Loucy (cell line): ENCODE data around the gene PAQR6.

ENCODE experiments used
- H2AFZ ChIP-seq: fragments of 200-600 bp; sonication (generic); 2 replicates; pipeline ENCODE4 v1.6.0; 2016; ENCODE audit warnings: antibody characterized with exemption, mild to moderate bottlenecking, low read length, moderate library complexity
- H3F3A ChIP-seq: fragments of 200-600 bp; 2 replicates; pipeline ENCODE4 v1.6.0; 2016; ENCODE audit warnings: antibody characterized with exemption, low read depth, mild to moderate bottlenecking
- H3K27me3 ChIP-seq: fragments of 200-600 bp; sonication (generic); 2 replicates; pipeline ENCODE4 v1.6.1; 2014; ENCODE audit warnings: low read length, mild to moderate bottlenecking; ENCODE audit not compliant: insufficient read depth, poor library complexity, severe bottlenecking
- H3K36me3 ChIP-seq: fragments of 200-600 bp; sonication (generic); 2 replicates; pipeline ENCODE4 v1.6.1; 2016; ENCODE audit warnings: low read length; ENCODE audit not compliant: insufficient read depth
- H3K4me1 ChIP-seq: fragments of 200-600 bp; sonication (generic); 2 replicates; pipeline ENCODE4 v1.5.1; 2014; ENCODE audit warnings: low read length, mild to moderate bottlenecking; ENCODE audit not compliant: insufficient read depth, poor library complexity, severe bottlenecking
- H3K4me2 ChIP-seq: fragments of 200-600 bp; sonication (generic); 2 replicates; pipeline ENCODE4 v1.6.0; 2014; ENCODE audit warnings: antibody characterized with exemption, low read length, low read depth, mild to moderate bottlenecking; ENCODE audit not compliant: poor library complexity, severe bottlenecking
- H3K4me3 ChIP-seq: fragments of 200-600 bp; sonication (generic); 2 replicates; pipeline ENCODE4 v1.5.1; 2014; ENCODE audit warnings: low read length, mild to moderate bottlenecking, mixed read lengths; ENCODE audit not compliant: poor library complexity, severe bottlenecking
- H3K79me2 ChIP-seq: fragments of 200-600 bp; sonication (generic); 2 replicates; pipeline ENCODE4 v1.6.1; 2014; ENCODE audit warnings: low read length; ENCODE audit not compliant: insufficient read depth
- H3K9ac ChIP-seq: fragments of 200-600 bp; sonication (generic); 2 replicates; pipeline ENCODE4 v1.6.0; 2014; ENCODE audit warnings: mild to moderate bottlenecking, low read depth, low read length, moderate library complexity; ENCODE audit not compliant: poor library complexity, severe bottlenecking
- H3K9me2 ChIP-seq: fragments of 200-600 bp; sonication (generic); replicated peaks from 2 replicates; pipeline ENCODE4 v1.6.1; 2016; ENCODE audit warnings: low read depth, low read length, mixed read lengths
- H3K9me3 ChIP-seq: fragments of 200-600 bp; sonication (generic); 2 replicates; pipeline ENCODE4 v1.6.1; 2014; ENCODE audit warnings: mild to moderate bottlenecking, antibody characterized with exemption, low read length, low read depth; ENCODE audit not compliant: insufficient read depth
- H4K20me1 ChIP-seq: fragments of 200-600 bp; sonication (generic); 2 replicates; pipeline ENCODE4 v1.6.0; 2014; ENCODE audit warnings: antibody characterized with exemption, low read length, mild to moderate bottlenecking; ENCODE audit not compliant: insufficient read depth, poor library complexity, severe bottlenecking
- EZH2phosphoT487 ChIP-seq: fragments of 200-600 bp; IDR thresholded peaks from 2 replicates; pipeline ENCODE4 v1.6.1; 2018; ENCODE audit warnings: antibody characterized with exemption, mild to moderate bottlenecking, moderate library complexity, borderline replicate concordance
- TF ChIP-seq, protein P1 (sequence below): fragments of 200-600 bp; sonication (generic); conservative IDR thresholded peaks from 2 replicates; pipeline ENCODE4 v1.5.1; 2014; ENCODE audit warnings: mild to moderate bottlenecking, antibody characterized with exemption, low read length

Gene PAQR6

DNA sequence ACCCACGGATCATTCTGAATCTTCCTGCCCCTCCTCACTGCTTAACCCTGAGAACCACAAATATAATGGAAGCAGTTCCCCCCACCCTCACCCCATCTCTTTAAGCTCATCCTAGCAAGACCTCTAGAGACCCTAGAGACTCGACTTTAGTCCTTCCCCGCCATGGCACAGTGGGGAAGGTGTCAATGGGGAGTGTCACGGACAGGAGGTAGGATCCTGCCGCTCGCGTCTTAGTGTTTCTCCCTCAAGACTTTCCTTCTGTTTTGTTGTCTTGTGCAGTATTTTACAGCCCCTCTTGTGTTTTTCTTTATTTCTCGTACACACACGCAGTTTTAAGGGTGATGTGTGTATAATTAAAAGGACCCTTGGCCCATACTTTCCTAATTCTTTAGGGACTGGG, 35.7 kb downstream of the PAQR6 start:
- TF ChIP-seq EZH2phosphoT487: no peak
- TF ChIP-seq, protein P1, sequence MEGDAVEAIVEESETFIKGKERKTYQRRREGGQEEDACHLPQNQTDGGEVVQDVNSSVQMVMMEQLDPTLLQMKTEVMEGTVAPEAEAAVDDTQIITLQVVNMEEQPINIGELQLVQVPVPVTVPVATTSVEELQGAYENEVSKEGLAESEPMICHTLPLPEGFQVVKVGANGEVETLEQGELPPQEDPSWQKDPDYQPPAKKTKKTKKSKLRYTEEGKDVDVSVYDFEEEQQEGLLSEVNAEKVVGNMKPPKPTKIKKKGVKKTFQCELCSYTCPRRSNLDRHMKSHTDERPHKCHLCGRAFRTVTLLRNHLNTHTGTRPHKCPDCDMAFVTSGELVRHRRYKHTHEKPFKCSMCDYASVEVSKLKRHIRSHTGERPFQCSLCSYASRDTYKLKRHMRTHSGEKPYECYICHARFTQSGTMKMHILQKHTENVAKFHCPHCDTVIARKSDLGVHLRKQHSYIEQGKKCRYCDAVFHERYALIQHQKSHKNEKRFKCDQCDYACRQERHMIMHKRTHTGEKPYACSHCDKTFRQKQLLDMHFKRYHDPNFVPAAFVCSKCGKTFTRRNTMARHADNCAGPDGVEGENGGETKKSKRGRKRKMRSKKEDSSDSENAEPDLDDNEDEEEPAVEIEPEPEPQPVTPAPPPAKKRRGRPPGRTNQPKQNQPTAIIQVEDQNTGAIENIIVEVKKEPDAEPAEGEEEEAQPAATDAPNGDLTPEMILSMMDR: no peak
- no peaks in the 10 kb centered on the region for H3K27me3 ChIP-seq
- peak overlapping the region; percentile 98 for H3K4me3 ChIP-seq
- peaks cover 25% of the 10 kb centered on the region for H3K79me2 ChIP-seq
- peaks cover 13% of the 10 kb centered on the region for H3K4me1 ChIP-seq
- peaks cover 27% of the 10 kb centered on the region; the same call in 1 of the 2 replicates for H3K36me3 ChIP-seq
- H3K9me2 ChIP-seq: no peaks in the 10 kb centered on the region
- H3K9ac ChIP-seq: peak overlapping the region; percentile 95
- H3K9me3 ChIP-seq: no peaks in the 10 kb centered on the region
- H2AFZ ChIP-seq: peak overlapping the region; percentile 44; the same call in 1 of the 2 replicates
- H4K20me1 ChIP-seq: no peaks in the 10 kb centered on the region
- peak overlapping the region; percentile 80 for H3K4me2 ChIP-seq
- H3F3A ChIP-seq: no peaks in the 10 kb centered on the region

DNA sequence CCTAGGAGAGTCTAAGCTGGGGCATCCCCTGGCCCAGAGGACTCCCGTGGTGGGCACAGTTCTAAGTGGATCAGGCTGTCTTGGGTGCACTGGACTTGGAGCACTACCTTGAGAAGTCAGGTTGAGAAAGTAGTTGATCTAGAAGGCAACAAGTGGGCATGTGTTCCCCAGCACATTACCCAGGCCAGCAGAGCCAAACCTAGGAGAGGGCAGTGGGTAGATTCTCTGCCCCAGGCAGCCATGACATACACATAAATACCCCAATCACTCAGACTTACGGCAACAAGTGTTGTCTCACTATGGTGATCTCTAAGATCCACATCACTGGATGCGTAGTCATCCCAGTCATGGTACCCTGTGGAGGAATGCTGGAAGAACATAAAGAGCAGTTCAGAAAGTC, 36.6 kb downstream of the PAQR6 start:
- H3K36me3 ChIP-seq: peaks cover 27% of the 10 kb centered on the region; the same call in 1 of the 2 replicates
- no peak overlapping the region for H3K4me2 ChIP-seq
- no peaks in the 10 kb centered on the region for H3K27me3 ChIP-seq
- no peaks in the 10 kb centered on the region for H4K20me1 ChIP-seq
- TF ChIP-seq EZH2phosphoT487: no peak
- TF ChIP-seq, protein P1: no peak
- peaks cover 25% of the 10 kb centered on the region for H3K79me2 ChIP-seq
- H2AFZ ChIP-seq: no peak overlapping the region
- H3K9me3 ChIP-seq: no peaks in the 10 kb centered on the region
- H3F3A ChIP-seq: no peaks in the 10 kb centered on the region
- no peaks in the 10 kb centered on the region for H3K9me2 ChIP-seq
- H3K4me1 ChIP-seq: peaks cover 13% of the 10 kb centered on the region
- no peak overlapping the region for H3K4me3 ChIP-seq
- H3K9ac ChIP-seq: no peak overlapping the region

DNA sequence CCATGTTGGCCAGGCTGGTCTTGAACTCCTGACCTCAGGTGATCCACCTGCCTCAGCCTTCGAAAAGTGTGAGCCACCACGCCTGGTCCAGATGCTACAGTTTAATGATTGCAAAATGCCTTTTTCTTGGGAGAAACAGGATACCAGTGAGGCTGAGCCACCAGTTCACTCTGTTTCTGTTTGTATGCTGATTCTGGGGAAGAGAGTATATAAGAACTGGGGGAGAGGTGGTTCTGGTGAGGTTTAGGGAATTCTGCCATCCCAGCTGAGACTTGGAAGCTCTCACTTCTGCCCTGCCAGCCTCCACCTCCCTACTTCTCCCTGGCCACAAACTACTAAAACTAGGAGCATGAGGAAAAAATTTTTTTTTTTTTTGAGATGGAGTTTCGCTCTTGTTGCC, 43.2 kb downstream of the PAQR6 start:
- peaks cover 22% of the 10 kb centered on the region for H3K4me1 ChIP-seq
- no peak for TF ChIP-seq EZH2phosphoT487
- TF ChIP-seq, protein P1: no peak
- H4K20me1 ChIP-seq: peaks cover 6% of the 10 kb centered on the region
- peaks cover 24% of the 10 kb centered on the region; the same call in 1 of the 2 replicates for H3K36me3 ChIP-seq
- no peaks in the 10 kb centered on the region for H3K9me2 ChIP-seq
- no peak overlapping the region for H3K4me2 ChIP-seq
- H3F3A ChIP-seq: no peaks in the 10 kb centered on the region
- H3K27me3 ChIP-seq: no peaks in the 10 kb centered on the region
- H3K9ac ChIP-seq: no peak overlapping the region
- H3K9me3 ChIP-seq: no peaks in the 10 kb centered on the region
- no peak overlapping the region for H3K4me3 ChIP-seq
- peaks cover 27% of the 10 kb centered on the region; the same call in 1 of the 2 replicates for H3K79me2 ChIP-seq
- no peak overlapping the region for H2AFZ ChIP-seq
